Measurements from ENCODE around the gene HFE.
"Not testable (repeated sequence)": the region's sequence is repeated elsewhere in the genome, so short reads cannot be mapped to it uniquely, and the experiment has no call there.

GRCh38 chr6:26058477-26059033 is 28.7 kb upstream of the HFE start:
- TF ChIP-seq, protein P1, sequence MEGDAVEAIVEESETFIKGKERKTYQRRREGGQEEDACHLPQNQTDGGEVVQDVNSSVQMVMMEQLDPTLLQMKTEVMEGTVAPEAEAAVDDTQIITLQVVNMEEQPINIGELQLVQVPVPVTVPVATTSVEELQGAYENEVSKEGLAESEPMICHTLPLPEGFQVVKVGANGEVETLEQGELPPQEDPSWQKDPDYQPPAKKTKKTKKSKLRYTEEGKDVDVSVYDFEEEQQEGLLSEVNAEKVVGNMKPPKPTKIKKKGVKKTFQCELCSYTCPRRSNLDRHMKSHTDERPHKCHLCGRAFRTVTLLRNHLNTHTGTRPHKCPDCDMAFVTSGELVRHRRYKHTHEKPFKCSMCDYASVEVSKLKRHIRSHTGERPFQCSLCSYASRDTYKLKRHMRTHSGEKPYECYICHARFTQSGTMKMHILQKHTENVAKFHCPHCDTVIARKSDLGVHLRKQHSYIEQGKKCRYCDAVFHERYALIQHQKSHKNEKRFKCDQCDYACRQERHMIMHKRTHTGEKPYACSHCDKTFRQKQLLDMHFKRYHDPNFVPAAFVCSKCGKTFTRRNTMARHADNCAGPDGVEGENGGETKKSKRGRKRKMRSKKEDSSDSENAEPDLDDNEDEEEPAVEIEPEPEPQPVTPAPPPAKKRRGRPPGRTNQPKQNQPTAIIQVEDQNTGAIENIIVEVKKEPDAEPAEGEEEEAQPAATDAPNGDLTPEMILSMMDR (IDR thresholded peaks at IDR 0.05), result not testable (repeated sequence)
- not testable (repeated sequence) for TF ChIP-seq POLR2A (IDR thresholded peaks at IDR 0.05)
